Tibial artery (tissue), 4 donors: ENCODE measurements around the gene PSMD5.

Source experiments
- DNase-seq, 2 donors: peaks; one replicate each; pipeline ENCODE4 v3.0.0-alpha.2; 2019
- H3K27ac ChIP-seq, 2 donors: fragments of 200-600 bp; sonication (generic) in 1 of 2; 1 replicate in 1 of 2; 2 replicates in 1 of 2; pipeline ENCODE4 v1.5.1; 2018 to 2019; ENCODE audit warnings: mild to moderate bottlenecking in 1 of 2
- H3K27me3 ChIP-seq, 2 donors: fragments of 200-600 bp; sonication (generic) in 1 of 2; one replicate each; pipeline versions ENCODE4 v1.5.1 to v1.6.0; 2016 to 2019
- H3K36me3 ChIP-seq, 3 donors: fragments of 200-600 bp; sonication (generic) in 2 of 3; one replicate each; pipeline ENCODE4 v1.5.1; 2016 to 2019; ENCODE audit warnings: mild to moderate bottlenecking in 2 of 3
- H3K4me1 ChIP-seq, 4 donors: fragments of 200-600 bp; sonication (generic) in 2 of 4; 1 replicate in 3 of 4; 2 replicates in 1 of 4; pipeline ENCODE4 v1.5.1; 2016 to 2019
- H3K4me3 ChIP-seq, 2 donors: fragments of 200-600 bp; sonication (generic) in 1 of 2; 1 replicate in 1 of 2; 2 replicates in 1 of 2; pipeline ENCODE4 v1.5.1; 2018 to 2019; ENCODE audit warnings: mild to moderate bottlenecking in 2 of 2
- H3K9me3 ChIP-seq, 3 donors: fragments of 200-600 bp; sonication (generic) in 1 of 3; one replicate each; pipeline ENCODE4 v1.5.1; 2016 to 2019
- intact Hi-C: fragments of 100-400 bp; cut with DNase I; formaldehyde crosslinking; loops from one replicate; pipeline ENCODE4 v1.15.0; 2023; ENCODE audit warnings: low total_unique reads
- TF ChIP-seq, protein P1 (sequence below), 2 experiments: fragments of 200-600 bp in 1 of 2; fragments of 450-650 bp in 1 of 2; IDR thresholded peaks; one replicate each; pipeline ENCODE4 v1.5.1; 2017 to 2019; ENCODE audit warnings: antibody characterized with exemption in 2 of 2, mild to moderate bottlenecking in 1 of 2, moderate library complexity in 1 of 2

PSMD5 gene

DNA sequence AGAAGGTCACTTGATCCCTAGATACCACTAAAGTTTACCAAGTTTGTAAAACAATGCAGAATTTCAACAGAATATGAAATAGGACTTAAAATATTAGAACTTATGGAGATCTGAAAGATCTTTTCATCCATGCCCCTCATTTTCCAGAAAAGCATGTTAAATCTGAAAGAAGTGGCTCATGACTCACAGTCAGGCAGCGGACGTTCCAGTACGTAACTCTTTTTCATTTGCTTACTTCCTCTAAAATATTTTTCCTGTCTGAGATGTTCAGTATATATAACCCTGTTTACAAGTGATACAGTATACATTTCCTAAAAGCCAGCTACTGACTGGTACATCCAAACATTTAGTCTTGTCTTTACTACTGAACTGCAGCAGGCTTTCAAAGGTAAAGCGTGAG lies 71.8 kb downstream of the PSMD5 start:
- no peak for DNase-seq
- H3K27ac ChIP-seq = no peak overlapping the region
- TF ChIP-seq, protein P1, sequence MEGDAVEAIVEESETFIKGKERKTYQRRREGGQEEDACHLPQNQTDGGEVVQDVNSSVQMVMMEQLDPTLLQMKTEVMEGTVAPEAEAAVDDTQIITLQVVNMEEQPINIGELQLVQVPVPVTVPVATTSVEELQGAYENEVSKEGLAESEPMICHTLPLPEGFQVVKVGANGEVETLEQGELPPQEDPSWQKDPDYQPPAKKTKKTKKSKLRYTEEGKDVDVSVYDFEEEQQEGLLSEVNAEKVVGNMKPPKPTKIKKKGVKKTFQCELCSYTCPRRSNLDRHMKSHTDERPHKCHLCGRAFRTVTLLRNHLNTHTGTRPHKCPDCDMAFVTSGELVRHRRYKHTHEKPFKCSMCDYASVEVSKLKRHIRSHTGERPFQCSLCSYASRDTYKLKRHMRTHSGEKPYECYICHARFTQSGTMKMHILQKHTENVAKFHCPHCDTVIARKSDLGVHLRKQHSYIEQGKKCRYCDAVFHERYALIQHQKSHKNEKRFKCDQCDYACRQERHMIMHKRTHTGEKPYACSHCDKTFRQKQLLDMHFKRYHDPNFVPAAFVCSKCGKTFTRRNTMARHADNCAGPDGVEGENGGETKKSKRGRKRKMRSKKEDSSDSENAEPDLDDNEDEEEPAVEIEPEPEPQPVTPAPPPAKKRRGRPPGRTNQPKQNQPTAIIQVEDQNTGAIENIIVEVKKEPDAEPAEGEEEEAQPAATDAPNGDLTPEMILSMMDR (IDR thresholded peaks at IDR 0.05) = no peak
- peaks cover 60 to 92% (median 81%) of the 10 kb centered on the region in 3 donors for H3K36me3 ChIP-seq
- intact Hi-C loops = no loop called here
- H3K4me1 ChIP-seq = no peaks in the 10 kb centered on the region
- H3K4me3 ChIP-seq = no peak overlapping the region
- no peaks in the 10 kb centered on the region for H3K27me3 ChIP-seq
- H3K9me3 ChIP-seq = no peaks in the 10 kb centered on the region

DNA sequence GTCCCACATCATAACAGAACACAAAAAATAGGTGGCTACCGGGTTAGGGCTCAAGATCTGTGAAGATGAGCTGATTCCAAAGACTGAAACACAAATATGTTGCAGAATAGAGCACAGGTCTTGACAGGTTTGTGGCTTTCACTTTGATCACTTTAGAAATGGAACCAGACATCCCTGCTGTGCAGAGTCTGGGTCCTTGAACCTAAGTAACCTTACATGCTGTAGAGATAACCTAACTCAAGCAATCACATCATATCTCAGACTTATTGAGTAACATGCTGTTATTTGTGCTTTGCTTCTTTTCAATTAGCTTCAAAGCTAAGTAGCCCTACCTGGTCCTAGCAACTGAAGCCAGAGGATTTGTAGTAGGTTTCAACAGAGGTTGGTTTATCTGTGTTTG lies 73.8 kb downstream of the PSMD5 start:
- Histone ChIP-seq H3K36me3 (peaks cover 67 to 93% (median 92%) of the 10 kb centered on the region in 3 donors), H3K4me1 (no peaks in the 10 kb centered on the region), H3K4me3 (no peak overlapping the region), H3K27me3 (no peaks in the 10 kb centered on the region), H3K27ac (no peak overlapping the region), H3K9me3 (no peaks in the 10 kb centered on the region)
- intact Hi-C loops = no loop called here
- DNase-seq = no peak
- TF ChIP-seq, protein P1 (IDR thresholded peaks at IDR 0.05) = no peak

GRCh38 chr9:120768247-120768646 lies 74.5 kb downstream of the PSMD5 start:
- no peak for DNase-seq
- H3K4me3 ChIP-seq = no peak overlapping the region
- H3K9me3 ChIP-seq = no peaks in the 10 kb centered on the region
- peaks cover 61 to 94% (median 92%) of the 10 kb centered on the region in 3 donors for H3K36me3 ChIP-seq
- H3K27me3 ChIP-seq = no peaks in the 10 kb centered on the region
- H3K4me1 ChIP-seq = no peaks in the 10 kb centered on the region
- no peak overlapping the region for H3K27ac ChIP-seq
- intact Hi-C loops = no loop called here
- TF ChIP-seq, protein P1 (IDR thresholded peaks at IDR 0.05) = no peak

GRCh38 chr9:120767451-120767850 lies 75.3 kb downstream of the PSMD5 start:
- DNase-seq = no peak
- peaks cover 64 to 96% (median 92%) of the 10 kb centered on the region in 3 donors for H3K36me3 ChIP-seq
- H3K4me3 ChIP-seq = no peak overlapping the region
- no peaks in the 10 kb centered on the region for H3K9me3 ChIP-seq
- no peaks in the 10 kb centered on the region for H3K4me1 ChIP-seq
- no peak overlapping the region for H3K27ac ChIP-seq
- intact Hi-C loops = no loop called here
- TF ChIP-seq, protein P1 (IDR thresholded peaks at IDR 0.05) = no peak
- H3K27me3 ChIP-seq = no peaks in the 10 kb centered on the region
